WI38 (cell line): ENCODE results near the gene VGF.
"Not testable (repeated sequence)": the region's sequence is repeated elsewhere in the genome, so short reads cannot be mapped to it uniquely, and the experiment has no call there.

Source experiments
- H3K4me3 ChIP-seq: 2 replicates; pipeline ENCODE4 v1.5.1; 2011; ENCODE audit warnings: low read depth, mild to moderate bottlenecking, control low read depth, low read length
- TF ChIP-seq, protein P1 (sequence below): IDR thresholded peaks from 2 replicates; pipeline ENCODE4 v1.5.1; 2012; ENCODE audit warnings: low read depth, mild to moderate bottlenecking, control low read depth, low read length

The VGF gene

DNA sequence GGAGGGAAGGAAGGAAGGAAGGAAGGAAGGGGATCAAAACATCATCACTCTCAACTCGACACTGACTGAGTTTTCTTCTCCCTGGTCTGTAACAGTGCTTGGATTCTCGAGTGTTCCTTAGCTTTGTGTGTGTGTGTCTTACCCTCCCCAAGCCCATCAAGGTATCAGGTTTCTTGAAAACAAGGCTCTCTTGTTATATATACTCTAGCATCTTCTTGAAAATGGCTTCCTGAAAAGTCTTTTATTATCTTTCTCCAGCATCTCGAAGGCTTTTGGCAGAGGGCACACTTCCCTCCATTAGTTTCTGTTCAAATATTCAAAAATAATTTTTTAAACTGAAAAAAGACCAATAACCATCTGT lies 25.1 kb downstream of the VGF start:
- TF ChIP-seq, protein P1, sequence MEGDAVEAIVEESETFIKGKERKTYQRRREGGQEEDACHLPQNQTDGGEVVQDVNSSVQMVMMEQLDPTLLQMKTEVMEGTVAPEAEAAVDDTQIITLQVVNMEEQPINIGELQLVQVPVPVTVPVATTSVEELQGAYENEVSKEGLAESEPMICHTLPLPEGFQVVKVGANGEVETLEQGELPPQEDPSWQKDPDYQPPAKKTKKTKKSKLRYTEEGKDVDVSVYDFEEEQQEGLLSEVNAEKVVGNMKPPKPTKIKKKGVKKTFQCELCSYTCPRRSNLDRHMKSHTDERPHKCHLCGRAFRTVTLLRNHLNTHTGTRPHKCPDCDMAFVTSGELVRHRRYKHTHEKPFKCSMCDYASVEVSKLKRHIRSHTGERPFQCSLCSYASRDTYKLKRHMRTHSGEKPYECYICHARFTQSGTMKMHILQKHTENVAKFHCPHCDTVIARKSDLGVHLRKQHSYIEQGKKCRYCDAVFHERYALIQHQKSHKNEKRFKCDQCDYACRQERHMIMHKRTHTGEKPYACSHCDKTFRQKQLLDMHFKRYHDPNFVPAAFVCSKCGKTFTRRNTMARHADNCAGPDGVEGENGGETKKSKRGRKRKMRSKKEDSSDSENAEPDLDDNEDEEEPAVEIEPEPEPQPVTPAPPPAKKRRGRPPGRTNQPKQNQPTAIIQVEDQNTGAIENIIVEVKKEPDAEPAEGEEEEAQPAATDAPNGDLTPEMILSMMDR: no peak

GRCh38 chr7:101138213-101138870 lies 27.0 kb downstream of the VGF start:
- TF ChIP-seq, protein P1: peak; percentile 74
- H3K4me3 ChIP-seq: no peak overlapping the region

More for the DNA sequence above, 25.1 kb downstream of the VGF start:
- no peak overlapping the region for H3K4me3 ChIP-seq

DNA sequence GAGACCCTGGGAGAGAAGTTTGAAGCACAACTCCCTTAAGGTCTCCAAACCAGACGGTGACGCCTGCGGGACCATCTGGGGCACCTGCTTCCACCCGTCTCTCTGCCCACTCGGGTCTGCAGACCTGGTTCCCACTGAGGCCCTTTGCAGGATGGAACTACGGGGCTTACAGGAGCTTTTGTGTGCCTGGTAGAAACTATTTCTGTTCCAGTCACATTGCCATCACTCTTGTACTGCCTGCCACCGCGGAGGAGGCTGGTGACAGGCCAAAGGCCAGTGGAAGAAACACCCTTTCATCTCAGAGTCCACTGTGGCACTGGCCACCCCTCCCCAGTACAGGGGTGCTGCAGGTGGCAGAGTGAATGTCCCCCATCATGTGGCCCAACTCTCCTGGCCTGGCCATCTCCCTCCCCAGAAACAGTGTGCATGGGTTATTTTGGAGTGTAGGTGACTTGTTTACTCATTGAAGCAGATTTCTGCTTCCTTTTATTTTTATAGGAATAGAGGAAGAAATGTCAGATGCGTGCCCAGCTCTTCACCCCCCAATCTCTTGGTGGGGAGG lies 27.6 kb downstream of the VGF start:
- TF ChIP-seq, protein P1: no peak
- no peak overlapping the region for H3K4me3 ChIP-seq

DNA sequence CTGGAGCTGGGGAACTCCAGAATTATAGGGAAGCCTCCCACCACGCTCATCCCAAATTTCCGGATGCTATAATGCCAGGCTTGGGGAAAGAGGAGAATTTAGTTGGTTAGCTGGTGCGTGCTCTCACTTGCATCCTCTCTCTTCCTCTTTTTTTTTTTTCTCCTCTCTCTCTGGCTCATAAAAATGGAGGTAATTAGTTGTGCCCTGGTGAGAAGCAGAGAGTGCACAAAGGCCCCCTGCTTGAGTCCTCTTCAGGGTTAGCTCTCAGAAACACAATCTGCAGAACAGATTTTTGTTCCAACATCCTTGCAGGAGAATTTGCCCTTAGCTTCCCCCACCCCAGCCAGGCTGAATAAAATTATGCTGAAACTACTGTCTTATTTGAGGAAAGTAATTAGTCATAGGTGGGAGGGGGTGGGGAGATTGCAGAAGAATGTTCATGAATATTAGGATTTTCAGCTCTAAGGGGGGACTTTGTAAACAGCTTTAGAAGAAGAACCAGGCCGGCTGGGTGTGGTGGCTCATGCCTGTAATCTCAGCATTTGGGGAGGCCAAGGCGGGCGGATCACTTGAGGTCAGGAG lies 30.9 kb downstream of the VGF start:
- H3K4me3 ChIP-seq: no peak overlapping the region
- TF ChIP-seq, protein P1: no peak

- TF ChIP-seq, protein P1: no peak
- H3K4me3 ChIP-seq: no peak overlapping the region
Observed at GRCh38 chr7:101133621-101134398, 31.6 kb downstream of the VGF start.

DNA sequence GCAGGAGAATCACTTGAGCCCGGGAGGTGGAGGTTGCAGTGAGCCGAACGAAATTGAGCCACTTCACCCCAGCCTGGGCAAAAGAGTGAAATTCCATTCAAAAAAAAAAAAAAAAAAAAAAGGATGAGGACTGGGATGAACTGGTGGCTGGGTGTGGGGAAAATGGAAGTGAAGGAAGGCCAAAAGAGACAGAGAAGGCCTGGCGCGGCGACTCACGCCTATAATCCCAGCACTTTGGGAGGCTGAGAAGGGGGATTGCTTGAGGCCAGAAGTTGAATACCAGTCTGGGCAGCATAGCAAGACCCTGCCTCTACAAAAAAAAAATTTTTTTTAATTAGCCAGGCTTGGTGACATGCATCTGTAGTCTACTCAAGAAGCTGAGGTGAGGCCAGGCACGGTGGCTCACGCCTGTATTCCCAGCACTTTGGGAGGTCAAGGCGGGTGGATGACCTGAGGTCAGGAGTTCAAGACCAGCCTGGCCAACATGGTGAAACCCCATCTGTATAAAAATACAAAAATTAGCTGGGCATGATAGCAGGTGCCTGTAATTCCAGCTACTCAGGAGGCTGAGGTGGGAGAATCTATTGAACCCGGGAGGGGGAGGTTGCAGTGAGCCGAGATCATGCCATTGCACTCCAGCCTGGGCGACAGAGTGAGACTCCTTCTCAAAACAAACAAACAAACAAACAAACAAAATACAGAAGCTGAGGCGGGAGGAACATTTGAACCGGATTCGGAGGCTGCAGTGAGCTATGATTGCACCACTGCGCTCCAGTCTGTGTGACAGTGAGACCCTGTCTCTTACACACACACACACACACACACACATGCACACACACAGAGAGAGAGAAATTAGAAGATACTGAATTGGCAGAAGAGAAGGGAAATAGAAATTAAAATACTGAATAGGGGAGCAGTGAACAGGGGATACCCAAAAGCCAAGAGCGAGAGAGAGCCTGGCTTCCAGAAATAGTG lies 32.5 kb downstream of the VGF start:
- H3K4me3 ChIP-seq: not testable (repeated sequence)

DNA sequence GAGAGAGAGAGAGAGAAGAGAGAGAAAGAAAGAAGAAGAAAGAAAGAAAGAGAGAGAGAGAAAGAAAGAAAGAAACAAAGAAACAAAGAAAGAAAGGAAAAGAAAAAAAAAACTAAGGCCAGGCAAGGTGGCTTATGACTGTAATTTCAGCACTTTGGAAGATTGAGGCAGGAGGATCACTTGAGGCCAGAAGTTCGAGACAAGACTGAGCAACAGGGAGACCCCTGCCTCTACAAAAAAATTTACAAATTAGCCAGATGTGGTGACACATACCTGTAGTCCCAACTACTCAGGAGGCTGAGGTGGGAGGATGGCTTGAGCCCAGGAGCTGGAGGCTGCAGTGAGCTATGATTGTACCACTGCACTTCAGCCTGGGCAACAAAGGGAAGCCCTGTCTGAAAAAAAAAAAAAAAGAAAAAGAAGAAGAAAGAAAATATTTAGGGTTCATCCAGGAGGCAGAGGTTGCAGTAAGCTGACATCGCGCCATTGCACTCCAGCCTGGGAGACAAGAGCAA lies 35.7 kb downstream of the VGF start:
- no peak overlapping the region for H3K4me3 ChIP-seq
- TF ChIP-seq, protein P1: no peak
